HepG2 (cell line): Measurements from ENCODE around the gene LRRC43.

Source experiments
- CTCF ChIP-seq: sonication (generic); formaldehyde crosslinking; IDR thresholded peaks from 2 replicates; pipeline ENCODE4 v1.5.0; 2020; ENCODE audit warnings: mild to moderate bottlenecking, missing genetic modification reagents, moderate library complexity
- EZH2 ChIP-seq: conservative IDR thresholded peaks from 2 replicates; pipeline ENCODE4 v1.6.1; 2012; ENCODE audit warnings: mild to moderate bottlenecking, low read depth, low read length, moderate library complexity
- FOXP1 ChIP-seq, 2 experiments: fragments of 450-650 bp in 1 of 2; IDR thresholded peaks; 2 replicates each; pipeline ENCODE4 v1.6.1; 2017 to 2018; ENCODE audit warnings: antibody characterized with exemption in 1 of 2
- MED13 ChIP-seq: sonication (generic); formaldehyde crosslinking; IDR thresholded peaks from 2 replicates; pipeline ENCODE4 v1.5.0; 2020; ENCODE audit warnings: missing genetic modification reagents
- POLR2AphosphoS2 ChIP-seq: IDR thresholded peaks from 2 replicates; pipeline ENCODE4 v1.6.1; 2011; ENCODE audit warnings: low read depth, low read length, improper control_type of control experiment
- SIN3A ChIP-seq: IDR thresholded peaks from 2 replicates; pipeline ENCODE4 v1.6.1; 2011; ENCODE audit warnings: low read depth, mild to moderate bottlenecking, control low read depth, low read length, borderline replicate concordance
- SNRNP70 ChIP-seq: fragments of 200-400 bp; formaldehyde crosslinking; IDR thresholded peaks from 2 replicates; pipeline ENCODE4 v1.6.1; 2017; ENCODE audit warnings: mild to moderate bottlenecking, low read depth, low read length, moderate library complexity
- SRF ChIP-seq: IDR thresholded peaks from 2 replicates; pipeline ENCODE4 v1.6.1; 2011; ENCODE audit warnings: mild to moderate bottlenecking, low read depth, low read length, moderate library complexity
- TAF1 ChIP-seq: sonication (generic); formaldehyde crosslinking; IDR thresholded peaks from 2 replicates; pipeline ENCODE4 v1.4.0; 2020; ENCODE audit warnings: missing genetic modification reagents
- USF2 ChIP-seq, 2 experiments: sonication (generic) in 1 of 2; formaldehyde crosslinking in 1 of 2; IDR thresholded peaks; 2 replicates each; pipeline versions ENCODE4 v1.5.1 to v1.6.1; 2011 to 2020; ENCODE audit warnings: borderline replicate concordance in 1 of 2, low read depth in 1 of 2, low read length in 1 of 2, mild to moderate bottlenecking in 1 of 2, missing genetic modification reagents in 1 of 2, moderate library complexity in 1 of 2
- ZNF253 ChIP-seq: sonication (generic); formaldehyde crosslinking; IDR thresholded peaks from 2 replicates; pipeline ENCODE4 v1.8.0; 2022; ENCODE audit warnings: mild to moderate bottlenecking, missing genetic modification reagents, borderline replicate concordance
- TF ChIP-seq, protein P1 (sequence below): sonication (generic); formaldehyde crosslinking; IDR thresholded peaks from 2 replicates; pipeline ENCODE4 v1.8.0; 2022; ENCODE audit warnings: mild to moderate bottlenecking, missing genetic modification reagents, moderate library complexity

- TF ChIP-seq CTCF (CRISPR knock-in tag) (no peak), ZNF253 (CRISPR knock-in tag) (no peak), EZH2 (no peak), TAF1 (CRISPR knock-in tag) (no peak), MED13 (no peak), FOXP1 (IDR thresholded peaks at IDR 0.05) (no peak), FOXP1 (CRISPR knock-in tag; IDR thresholded peaks at IDR 0.05) (no peak), USF2 (IDR thresholded peaks at IDR 0.05; ENCODE audit: low read depth, low read length) (no peak), USF2 (CRISPR knock-in tag; IDR thresholded peaks at IDR 0.05; ENCODE audit: borderline replicate concordance) (no peak), POLR2AphosphoS2 (no peak), SRF (no peak), SIN3A (no peak), SNRNP70 (no peak)
- TF ChIP-seq, protein P1, sequence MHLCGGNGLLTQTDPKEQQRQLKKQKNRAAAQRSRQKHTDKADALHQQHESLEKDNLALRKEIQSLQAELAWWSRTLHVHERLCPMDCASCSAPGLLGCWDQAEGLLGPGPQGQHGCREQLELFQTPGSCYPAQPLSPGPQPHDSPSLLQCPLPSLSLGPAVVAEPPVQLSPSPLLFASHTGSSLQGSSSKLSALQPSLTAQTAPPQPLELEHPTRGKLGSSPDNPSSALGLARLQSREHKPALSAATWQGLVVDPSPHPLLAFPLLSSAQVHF (CRISPR knock-in tag), result no peak
Observed at GRCh38 chr12:122195405-122195804, 12.5 kb downstream of the LRRC43 start.
